Measurements from ENCODE around the gene RMI2.

- no peak for TF ChIP-seq TBL1XR1 (IDR thresholded peaks at IDR 0.05; ENCODE audit: low read length in 2 of 2)
- TF ChIP-seq CTCF (IDR thresholded peaks at IDR 0.05 in 2 of 3, conservative IDR thresholded peaks at IDR 0.05 in 1 of 3; ENCODE audit: insufficient read depth in 2 of 3, low read depth in 1 of 3, low read length in 3 of 3) = no peak
- no peak for TF ChIP-seq BRCA1 (IDR thresholded peaks at IDR 0.05)
- no peak for TF ChIP-seq BRCA1 (CRISPR knock-in tag; IDR thresholded peaks at IDR 0.05)
- no peak for TF ChIP-seq RCOR1 (IDR thresholded peaks at IDR 0.05; ENCODE audit: borderline replicate concordance in 1 of 2, low read depth in 2 of 2, low read length in 2 of 2)
These were observed 29.7 kb upstream of the RMI2 start for GRCh38 chr16:11315510-11315909.
